Keratinocyte (primary cell): Measurements from ENCODE around the gene RNF17.

ENCODE experiments used
- EZH2 ChIP-seq: IDR thresholded peaks from one replicate; pipeline ENCODE4 v1.6.1; 2012; ENCODE audit warnings: inconsistent platforms, mild to moderate bottlenecking, low read length, moderate library complexity
- TF ChIP-seq, protein P1 (sequence below), 3 experiments: IDR thresholded peaks in 1 of 3; conservative IDR thresholded peaks in 1 of 3; optimal IDR thresholded peaks in 1 of 3; 2 replicates in 2 of 3; 3 replicates in 1 of 3; pipeline versions ENCODE3 to v1.5.1; 2011; ENCODE audit warnings: low read length in 3 of 3, mild to moderate bottlenecking in 3 of 3, moderate library complexity in 2 of 3, control low read depth in 1 of 3, inconsistent platforms in 1 of 3; ENCODE audit not compliant: insufficient read depth in 2 of 3; ENCODE audit errors: extremely low read depth in 1 of 3

DNA sequence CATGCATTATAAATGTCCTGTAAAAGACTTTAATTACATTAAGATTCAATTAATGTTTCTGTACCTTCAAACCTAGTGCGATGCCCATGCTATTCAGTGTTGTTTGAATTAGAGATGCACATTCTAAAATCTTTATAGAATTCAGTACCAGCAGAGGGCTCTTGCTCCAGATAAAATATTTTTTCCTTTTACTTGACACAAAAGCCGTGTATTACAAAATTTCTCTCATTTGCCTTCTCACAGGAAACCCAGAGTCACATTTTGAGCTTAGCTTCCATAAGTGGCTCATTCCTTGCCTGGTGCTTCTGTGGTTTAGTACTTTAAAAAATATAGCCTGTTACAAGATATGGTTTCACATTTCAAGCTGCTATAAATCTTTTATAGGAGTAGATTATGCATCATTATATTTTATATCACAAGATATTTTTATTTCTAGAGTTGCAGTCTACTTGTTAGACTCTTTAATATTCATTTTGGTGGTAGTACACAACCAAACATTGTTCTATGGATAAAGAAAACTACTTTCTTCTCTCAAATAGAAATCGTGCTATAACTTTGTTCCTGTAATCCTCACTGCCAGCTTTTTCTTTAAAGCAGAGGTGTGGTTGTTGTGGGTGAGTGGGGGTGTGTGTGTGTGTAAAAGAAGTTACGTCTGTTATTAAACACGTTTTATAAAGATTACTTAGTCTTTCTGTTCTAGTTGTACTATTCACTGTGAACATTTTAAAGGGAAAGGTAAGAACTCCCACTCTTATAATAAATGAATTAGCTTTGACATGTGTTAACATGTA is 101.4 kb downstream of the RNF17 start:
- TF ChIP-seq, protein P1, sequence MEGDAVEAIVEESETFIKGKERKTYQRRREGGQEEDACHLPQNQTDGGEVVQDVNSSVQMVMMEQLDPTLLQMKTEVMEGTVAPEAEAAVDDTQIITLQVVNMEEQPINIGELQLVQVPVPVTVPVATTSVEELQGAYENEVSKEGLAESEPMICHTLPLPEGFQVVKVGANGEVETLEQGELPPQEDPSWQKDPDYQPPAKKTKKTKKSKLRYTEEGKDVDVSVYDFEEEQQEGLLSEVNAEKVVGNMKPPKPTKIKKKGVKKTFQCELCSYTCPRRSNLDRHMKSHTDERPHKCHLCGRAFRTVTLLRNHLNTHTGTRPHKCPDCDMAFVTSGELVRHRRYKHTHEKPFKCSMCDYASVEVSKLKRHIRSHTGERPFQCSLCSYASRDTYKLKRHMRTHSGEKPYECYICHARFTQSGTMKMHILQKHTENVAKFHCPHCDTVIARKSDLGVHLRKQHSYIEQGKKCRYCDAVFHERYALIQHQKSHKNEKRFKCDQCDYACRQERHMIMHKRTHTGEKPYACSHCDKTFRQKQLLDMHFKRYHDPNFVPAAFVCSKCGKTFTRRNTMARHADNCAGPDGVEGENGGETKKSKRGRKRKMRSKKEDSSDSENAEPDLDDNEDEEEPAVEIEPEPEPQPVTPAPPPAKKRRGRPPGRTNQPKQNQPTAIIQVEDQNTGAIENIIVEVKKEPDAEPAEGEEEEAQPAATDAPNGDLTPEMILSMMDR (optimal IDR thresholded peaks at IDR 0.05 in 1 of 3, IDR thresholded peaks at IDR 0.05 in 1 of 3, conservative IDR thresholded peaks at IDR 0.05 in 1 of 3; ENCODE audit: extremely low read depth in 1 of 3, insufficient read depth in 2 of 3, low read length in 3 of 3) = no peak
- TF ChIP-seq EZH2 = no peak
